DOHH2 (cell line): Measurements from ENCODE around the gene DDX18.

Source experiments
- CTCF ChIP-seq: fragments of 200-600 bp; sonication (generic); IDR thresholded peaks from one replicate; pipeline ENCODE4 v1.5.1; 2014; ENCODE audit warnings: antibody characterized with exemption, mild to moderate bottlenecking, low read depth, low read length; ENCODE audit not compliant: poor library complexity, severe bottlenecking
- EZH2phosphoT487 ChIP-seq: fragments of 200-600 bp; sonication (generic); IDR thresholded peaks from 2 replicates; pipeline ENCODE4 v1.6.1; 2017; ENCODE audit warnings: borderline replicate concordance, mild to moderate bottlenecking, antibody characterized with exemption, low read length, moderate library complexity, mixed read lengths

- peak; percentile 67 for TF ChIP-seq CTCF
- TF ChIP-seq EZH2phosphoT487 = no peak
Measured at GRCh38 chr2:117785740-117786139, 28.8 kb upstream of the DDX18 start.
